Measurements from ENCODE around the gene NCAPH2. TPM values are rescaled to one million over a fixed set of nuclear protein-coding genes. Genes with fewer than 3 reads are reported as not detected.

The NCAPH2 gene
- total and polyA plus RNA-seq, 2 of the 13 experiments (the other 11 are each of a cell fraction or from before 2014, with no cell fraction given) = 28.1 to 64.4 TPM

GRCh38 chr22:50488886-50489285 is 19.1 kb upstream of the NCAPH2 start:
- Histone ChIP-seq H3K4me2 (ENCODE audit: low read depth, low read length) (no peak overlapping the region), H4K20me1 (ENCODE audit: insufficient read depth, low read length) (no peaks in the 10 kb centered on the region), H3K4me1 (ENCODE audit: insufficient read depth, low read length) (peaks cover 42% of the 10 kb centered on the region), H3K27me3 (ENCODE audit: control insufficient read depth in 1 of 2, insufficient read depth in 2 of 2, low read length in 2 of 2) (no peaks in the 10 kb centered on the region), H3K4me3 (replicated peaks in 1 of 3; ENCODE audit: insufficient read depth in 1 of 3, low read depth in 2 of 3, low read length in 3 of 3) (no peak overlapping the region), H3K36me3 (replicated peaks in 1 of 2; ENCODE audit: control insufficient read depth in 1 of 2, insufficient read depth in 2 of 2, low read length in 2 of 2) (no peaks in the 10 kb centered on the region), H3K9ac (ENCODE audit: insufficient read depth, low read depth, low read length) (no peak overlapping the region), H3K9me3 (ENCODE audit: low read length) (no peaks in the 10 kb centered on the region), H3K79me2 (ENCODE audit: insufficient read depth, low read length) (no peaks in the 10 kb centered on the region), H2AFZ (ENCODE audit: low read length) (no peak overlapping the region), H3K27ac (ENCODE audit: extremely low read length, insufficient read depth, low read length) (no peak overlapping the region)
- POLR2A ChIA-PET = no interaction called here
- no peak for TF ChIP-seq RBM39 (IDR thresholded peaks at IDR 0.05; ENCODE audit: low read depth, low read length, poor library complexity, severe bottlenecking)
- 84% methylated on average over 19 of the region's 19 CpGs for WGBS (ENCODE audit: low lambda C conversion rate)
- DNase-seq (ENCODE audit: low spot score) (no peak), FAIRE-seq (no peak), ATAC-seq (no peak)
- BruUV-seq (replicated peaks) = no TSS peak
- intact Hi-C loops (cut with micrococcal nuclease; ENCODE audit: unreplicated experiment) = no loop called here
- in situ Hi-C loops (cut with HindIII; ENCODE audit: extremely low pct_ligation_motif_present, low pct_unique_long_range_greater_than_20kb) = no loop called here
- CTCF ChIA-PET (ENCODE audit: low intra/inter-chr PET ratio, low total read pairs) = no interaction called here

DNA sequence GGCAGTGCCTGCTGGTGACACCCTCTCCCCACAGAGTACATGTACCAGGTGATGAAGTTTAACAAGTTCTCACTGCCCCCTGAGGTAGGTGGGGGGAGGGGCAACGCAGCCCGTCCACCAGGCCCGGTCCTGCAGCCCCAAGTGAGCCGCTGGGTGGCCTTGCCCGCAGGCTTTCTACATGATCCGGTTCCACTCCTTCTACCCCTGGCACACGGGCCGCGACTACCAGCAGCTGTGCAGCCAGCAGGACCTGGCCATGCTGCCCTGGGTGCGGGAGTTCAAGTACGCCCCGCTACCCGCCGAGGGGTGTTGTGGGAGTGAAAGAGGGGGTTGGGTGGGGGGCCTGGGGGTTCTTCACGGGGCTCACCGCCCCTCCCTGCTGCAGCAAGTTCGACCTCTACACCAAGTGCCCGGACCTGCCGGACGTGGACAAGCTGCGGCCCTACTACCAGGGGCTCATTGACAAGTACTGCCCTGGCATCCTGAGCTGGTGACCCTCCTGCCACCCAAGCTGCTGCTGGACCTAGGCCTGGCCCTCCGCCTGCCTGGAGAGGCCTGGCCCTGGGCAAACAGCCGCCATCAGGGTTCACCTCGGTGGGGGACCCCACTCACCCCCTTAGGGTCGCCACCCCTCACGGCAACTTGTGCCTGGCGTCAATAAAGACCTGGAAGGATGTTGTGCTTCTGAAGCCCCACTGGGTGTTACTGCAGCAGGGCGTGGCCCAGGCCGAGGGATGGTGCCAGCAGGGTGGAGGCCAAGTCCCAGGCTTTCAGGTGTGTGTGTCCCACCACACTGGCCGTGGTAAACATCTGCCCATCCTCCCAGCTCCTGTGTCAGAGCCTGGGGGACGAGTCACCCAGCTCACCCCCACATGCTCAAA is 18.4 kb upstream of the NCAPH2 start:
- Histone ChIP-seq H3K9me3 (ENCODE audit: low read length) (no peaks in the 10 kb centered on the region), H3K36me3 (replicated peaks in 1 of 2; ENCODE audit: control insufficient read depth in 1 of 2, insufficient read depth in 2 of 2, low read length in 2 of 2) (no peaks in the 10 kb centered on the region), H3K4me1 (ENCODE audit: insufficient read depth, low read length) (peaks cover 35% of the 10 kb centered on the region), H3K9ac (ENCODE audit: insufficient read depth, low read depth, low read length) (no peak overlapping the region), H2AFZ (ENCODE audit: low read length) (no peak overlapping the region), H3K4me3 (replicated peaks in 1 of 3; ENCODE audit: insufficient read depth in 1 of 3, low read depth in 2 of 3, low read length in 3 of 3) (no peak overlapping the region), H3K79me2 (ENCODE audit: insufficient read depth, low read length) (no peaks in the 10 kb centered on the region), H4K20me1 (ENCODE audit: insufficient read depth, low read length) (no peaks in the 10 kb centered on the region), H3K27me3 (ENCODE audit: control insufficient read depth in 1 of 2, insufficient read depth in 2 of 2, low read length in 2 of 2) (no peaks in the 10 kb centered on the region), H3K4me2 (ENCODE audit: low read depth, low read length) (no peak overlapping the region), H3K27ac (ENCODE audit: extremely low read length, insufficient read depth, low read length) (no peak overlapping the region)
- POLR2A ChIA-PET = no interaction called here
- ATAC-seq (no peak), FAIRE-seq (no peak), DNase-seq (ENCODE audit: low spot score) (no peak)
- 66% methylated on average over 9 of the region's 31 CpGs for WGBS (ENCODE audit: low lambda C conversion rate)
- BruUV-seq (replicated peaks) = no TSS peak
- 0 out of 2 replicates have a peak, but pooled peaks have one; percentile 41 for TF ChIP-seq HNRNPL (IDR thresholded peaks at IDR 0.05; ENCODE audit: low read depth, low read length)
- TF ChIP-seq RFXAP (CRISPR knock-in tag; IDR thresholded peaks at IDR 0.05; ENCODE audit: borderline replicate concordance) = no peak
- intact Hi-C loops (cut with micrococcal nuclease; ENCODE audit: unreplicated experiment) (no loop called here), in situ Hi-C loops (cut with HindIII; ENCODE audit: extremely low pct_ligation_motif_present, low pct_unique_long_range_greater_than_20kb) (no loop called here)
- CTCF ChIA-PET (ENCODE audit: low intra/inter-chr PET ratio, low total read pairs) = no interaction called here

Data from HepG2 (cell line).